ENCODE data around the gene PAM.

DNA sequence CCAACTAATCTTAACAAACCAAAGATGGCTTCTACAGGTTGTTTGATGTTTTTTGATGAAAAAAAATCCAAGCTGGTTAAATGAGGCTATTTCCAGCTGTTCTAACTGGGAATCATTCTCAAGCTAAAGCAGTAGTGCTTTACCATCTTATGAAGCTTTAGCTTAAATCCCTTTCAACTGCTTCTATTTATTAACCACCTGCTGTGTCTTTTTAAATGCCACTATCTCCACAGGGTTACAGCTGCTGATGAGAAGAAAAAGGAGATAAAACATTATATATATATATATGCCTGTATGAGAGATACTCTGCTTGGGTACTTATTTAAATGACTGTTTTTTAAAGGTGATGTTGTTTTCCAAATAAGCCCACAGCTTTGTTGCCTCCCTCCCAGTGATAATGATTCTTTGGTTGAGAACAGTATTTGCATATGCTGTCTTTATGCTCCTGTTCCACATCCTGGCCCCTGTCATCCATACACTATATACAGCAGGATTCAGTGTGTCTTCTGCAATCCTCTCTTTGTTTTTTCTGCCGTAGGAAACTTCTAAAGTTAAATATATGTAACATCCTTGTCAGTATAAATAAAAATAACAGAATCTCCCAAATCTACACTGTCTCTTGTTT lies 164.0 kb downstream of the PAM start:
- TF ChIP-seq, protein P1, sequence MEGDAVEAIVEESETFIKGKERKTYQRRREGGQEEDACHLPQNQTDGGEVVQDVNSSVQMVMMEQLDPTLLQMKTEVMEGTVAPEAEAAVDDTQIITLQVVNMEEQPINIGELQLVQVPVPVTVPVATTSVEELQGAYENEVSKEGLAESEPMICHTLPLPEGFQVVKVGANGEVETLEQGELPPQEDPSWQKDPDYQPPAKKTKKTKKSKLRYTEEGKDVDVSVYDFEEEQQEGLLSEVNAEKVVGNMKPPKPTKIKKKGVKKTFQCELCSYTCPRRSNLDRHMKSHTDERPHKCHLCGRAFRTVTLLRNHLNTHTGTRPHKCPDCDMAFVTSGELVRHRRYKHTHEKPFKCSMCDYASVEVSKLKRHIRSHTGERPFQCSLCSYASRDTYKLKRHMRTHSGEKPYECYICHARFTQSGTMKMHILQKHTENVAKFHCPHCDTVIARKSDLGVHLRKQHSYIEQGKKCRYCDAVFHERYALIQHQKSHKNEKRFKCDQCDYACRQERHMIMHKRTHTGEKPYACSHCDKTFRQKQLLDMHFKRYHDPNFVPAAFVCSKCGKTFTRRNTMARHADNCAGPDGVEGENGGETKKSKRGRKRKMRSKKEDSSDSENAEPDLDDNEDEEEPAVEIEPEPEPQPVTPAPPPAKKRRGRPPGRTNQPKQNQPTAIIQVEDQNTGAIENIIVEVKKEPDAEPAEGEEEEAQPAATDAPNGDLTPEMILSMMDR (IDR thresholded peaks at IDR 0.05; ENCODE audit: low read length) = no peak
- TF ChIP-seq EZH2 (optimal IDR thresholded peaks at IDR 0.05; ENCODE audit: low read depth, low read length) = no peak

Data from MM.1S (cell line).